ENCODE measurements around the gene SMYD3.

DNA sequence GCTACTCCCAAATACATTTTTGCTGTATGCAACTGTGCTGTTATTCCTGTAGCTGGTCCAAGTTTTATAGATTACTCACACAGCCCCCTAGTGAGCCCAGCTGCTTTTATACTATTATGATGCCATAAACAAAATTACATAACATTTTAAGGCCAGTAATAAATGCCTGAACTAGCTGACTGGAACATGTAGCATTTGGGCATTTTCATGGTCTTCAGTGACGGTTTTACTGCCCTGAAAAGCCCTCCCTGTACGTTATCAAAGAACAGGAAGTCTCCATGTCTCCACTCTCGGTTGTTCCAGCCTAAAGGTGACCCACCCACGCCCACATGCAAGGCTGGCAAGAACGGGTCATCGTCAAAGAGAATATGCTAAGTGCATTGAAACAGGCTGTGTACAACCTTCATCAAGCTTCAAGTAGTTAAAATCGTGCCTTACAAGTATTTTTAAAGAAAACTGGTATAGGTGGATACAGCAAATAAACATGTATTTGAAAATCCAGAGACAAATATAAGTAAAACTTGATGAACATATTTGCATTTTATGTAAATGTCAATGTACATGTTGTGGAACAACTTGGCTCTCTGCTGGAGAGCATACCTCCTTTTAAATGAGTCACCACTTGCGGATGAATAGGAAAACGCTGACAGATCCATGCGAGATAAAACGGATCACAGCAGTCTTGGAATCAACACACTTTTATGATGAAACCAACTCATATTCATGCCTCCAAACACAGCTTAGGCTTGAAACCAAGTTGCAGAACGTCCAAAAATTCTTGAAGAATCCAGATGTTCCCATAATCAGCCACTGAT lies 520.5 kb downstream of the SMYD3 start:
- TF ChIP-seq CTCF (IDR thresholded peaks at IDR 0.05) (no peak), POLR2A (IDR thresholded peaks at IDR 0.05; ENCODE audit: low read depth) (no peak)
